C4-2B (cell line): ENCODE measurements around the gene SCAP.

Experiments used
- H3K27ac ChIP-seq: fragments of 450-650 bp; 2 replicates; pipeline ENCODE4 v1.5.1; 2017
- CTCF ChIP-seq: fragments of 450-650 bp; conservative IDR thresholded peaks from 2 replicates; pipeline ENCODE4 v1.5.1; 2017; ENCODE audit warnings: mild to moderate bottlenecking
- ZFX ChIP-seq: fragments of 450-650 bp; IDR thresholded peaks from 2 replicates; pipeline ENCODE4 v1.6.1; 2017

The SCAP gene

DNA sequence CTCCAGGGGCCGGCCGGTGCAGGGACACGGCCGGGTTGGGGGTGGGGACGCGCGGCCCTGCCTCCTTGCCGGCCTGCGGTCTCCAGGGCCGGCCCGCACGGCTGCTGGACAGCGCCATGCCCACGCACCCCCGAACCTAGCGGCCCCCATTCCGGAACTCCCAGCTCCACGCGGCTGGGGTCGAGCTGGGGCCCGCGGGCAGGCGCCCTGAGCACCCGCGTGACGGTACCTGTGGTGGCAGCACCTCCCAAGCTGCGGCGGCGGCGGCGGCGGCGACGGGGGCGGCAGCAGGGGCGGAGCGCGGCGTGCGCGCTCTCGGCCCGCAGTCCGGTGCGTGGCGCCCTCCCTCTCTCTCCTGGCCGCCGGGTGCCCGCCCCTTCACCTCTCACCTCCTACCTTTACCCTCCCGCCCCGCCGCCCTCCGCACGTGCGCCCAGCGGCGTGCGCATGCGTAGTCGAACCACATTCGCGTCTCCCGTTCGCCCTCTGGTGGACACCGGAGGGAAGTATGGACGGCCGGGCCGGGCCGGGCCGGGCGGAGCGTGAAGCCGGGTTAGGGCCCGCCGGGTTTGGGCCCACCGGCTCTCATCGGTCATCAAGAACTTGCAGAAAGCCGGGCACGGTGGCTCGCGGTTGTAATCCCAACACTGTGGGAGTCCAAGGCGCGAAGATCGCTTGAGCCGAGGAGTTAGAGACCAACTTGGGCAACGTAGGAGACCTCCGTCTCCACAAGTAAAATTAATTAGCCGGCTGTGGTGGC, at the start of gene SCAP:
TSS of gene SCAP (minus strand) at position 372 of the 760 bp plus-strand sequence. CDS start 32,948 bp downstream, outside the sequence.
- TF ChIP-seq ZFX = peak; percentile 75
- peak; percentile 93 for TF ChIP-seq CTCF
- H3K27ac ChIP-seq = peak within 1 kb of the TSS; percentile 94

DNA sequence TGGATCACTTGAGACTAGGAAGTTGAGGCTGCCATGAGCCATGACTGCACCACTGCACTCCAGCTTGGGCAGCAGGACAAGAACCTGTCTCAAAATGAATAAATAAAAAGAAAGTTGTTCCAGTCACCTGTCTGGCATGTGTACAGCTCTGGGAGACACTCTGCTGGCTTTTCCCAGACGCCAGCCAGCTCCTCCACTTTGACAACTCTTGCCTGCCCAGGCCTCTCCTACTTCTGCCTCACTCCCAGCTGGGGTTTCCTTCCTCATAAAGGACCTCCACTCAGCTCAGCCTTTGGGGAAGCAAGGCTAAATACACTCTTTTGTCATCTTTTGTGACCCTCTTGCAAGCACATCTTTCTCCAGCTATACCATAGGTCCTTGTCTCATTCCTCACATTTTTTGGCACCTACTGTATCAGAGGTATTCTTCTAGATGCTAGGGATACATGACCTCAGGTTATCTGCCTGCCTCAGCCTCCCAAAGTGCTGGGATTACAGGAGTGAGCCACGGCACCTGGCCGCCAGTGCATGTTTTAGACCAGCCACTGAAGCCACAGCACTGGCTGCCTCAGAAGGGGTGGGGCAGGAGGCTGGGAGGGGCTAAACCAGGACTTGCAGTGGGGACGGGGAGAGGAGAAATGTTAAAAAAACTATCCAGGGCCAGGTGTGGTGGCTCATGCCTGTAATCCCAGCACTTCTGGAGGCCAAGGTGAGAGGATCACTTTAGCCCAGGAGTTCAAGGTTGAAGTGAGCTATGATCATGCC, 47.8 kb upstream of the SCAP start:
- TF ChIP-seq CTCF = no peak
- no peak for TF ChIP-seq ZFX
- peak overlapping the region; percentile 52; the same call in 1 of the 2 replicates for H3K27ac ChIP-seq

GRCh38 chr3:47522082-47522987, 46.6 kb upstream of the SCAP start:
- peak overlapping the region; percentile 52 for H3K27ac ChIP-seq
- TF ChIP-seq CTCF = peak; percentile 85
- TF ChIP-seq ZFX = no peak

GRCh38 chr3:47520756-47521155, 45.0 kb upstream of the SCAP start:
- no peak for TF ChIP-seq CTCF
- TF ChIP-seq ZFX = no peak
- no peak overlapping the region for H3K27ac ChIP-seq

GRCh38 chr3:47517937-47518336, 42.2 kb upstream of the SCAP start:
- H3K27ac ChIP-seq = no peak overlapping the region
- no peak for TF ChIP-seq ZFX
- no peak for TF ChIP-seq CTCF

- TF ChIP-seq ZFX (no peak), CTCF (no peak)
- H3K27ac ChIP-seq = no peak overlapping the region
Observed at GRCh38 chr3:47515864-47516319, 40.2 kb upstream of the SCAP start.
